Measurements from ENCODE around the gene MRC2.

GRCh38 chr17:62664336-62665120, 37.1 kb downstream of the MRC2 start:
- TF ChIP-seq, protein P1, sequence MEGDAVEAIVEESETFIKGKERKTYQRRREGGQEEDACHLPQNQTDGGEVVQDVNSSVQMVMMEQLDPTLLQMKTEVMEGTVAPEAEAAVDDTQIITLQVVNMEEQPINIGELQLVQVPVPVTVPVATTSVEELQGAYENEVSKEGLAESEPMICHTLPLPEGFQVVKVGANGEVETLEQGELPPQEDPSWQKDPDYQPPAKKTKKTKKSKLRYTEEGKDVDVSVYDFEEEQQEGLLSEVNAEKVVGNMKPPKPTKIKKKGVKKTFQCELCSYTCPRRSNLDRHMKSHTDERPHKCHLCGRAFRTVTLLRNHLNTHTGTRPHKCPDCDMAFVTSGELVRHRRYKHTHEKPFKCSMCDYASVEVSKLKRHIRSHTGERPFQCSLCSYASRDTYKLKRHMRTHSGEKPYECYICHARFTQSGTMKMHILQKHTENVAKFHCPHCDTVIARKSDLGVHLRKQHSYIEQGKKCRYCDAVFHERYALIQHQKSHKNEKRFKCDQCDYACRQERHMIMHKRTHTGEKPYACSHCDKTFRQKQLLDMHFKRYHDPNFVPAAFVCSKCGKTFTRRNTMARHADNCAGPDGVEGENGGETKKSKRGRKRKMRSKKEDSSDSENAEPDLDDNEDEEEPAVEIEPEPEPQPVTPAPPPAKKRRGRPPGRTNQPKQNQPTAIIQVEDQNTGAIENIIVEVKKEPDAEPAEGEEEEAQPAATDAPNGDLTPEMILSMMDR (conservative IDR thresholded peaks at IDR 0.05; ENCODE audit: low read depth, low read length) = no peak
- no peak for TF ChIP-seq EZH2 (IDR thresholded peaks at IDR 0.05; ENCODE audit: borderline replicate concordance, low read depth, low read length, poor library complexity, severe bottlenecking)
